ENCODE results near the gene HAVCR2. TPM values are rescaled to one million over a fixed set of nuclear protein-coding genes. Genes with fewer than 3 reads are reported as not detected.

HAVCR2 gene
- total and polyA plus RNA-seq, 2 of the 13 experiments (the other 11 are each of a cell fraction or from before 2014, with no cell fraction given) = 0.07 to 0.16 TPM

DNA sequence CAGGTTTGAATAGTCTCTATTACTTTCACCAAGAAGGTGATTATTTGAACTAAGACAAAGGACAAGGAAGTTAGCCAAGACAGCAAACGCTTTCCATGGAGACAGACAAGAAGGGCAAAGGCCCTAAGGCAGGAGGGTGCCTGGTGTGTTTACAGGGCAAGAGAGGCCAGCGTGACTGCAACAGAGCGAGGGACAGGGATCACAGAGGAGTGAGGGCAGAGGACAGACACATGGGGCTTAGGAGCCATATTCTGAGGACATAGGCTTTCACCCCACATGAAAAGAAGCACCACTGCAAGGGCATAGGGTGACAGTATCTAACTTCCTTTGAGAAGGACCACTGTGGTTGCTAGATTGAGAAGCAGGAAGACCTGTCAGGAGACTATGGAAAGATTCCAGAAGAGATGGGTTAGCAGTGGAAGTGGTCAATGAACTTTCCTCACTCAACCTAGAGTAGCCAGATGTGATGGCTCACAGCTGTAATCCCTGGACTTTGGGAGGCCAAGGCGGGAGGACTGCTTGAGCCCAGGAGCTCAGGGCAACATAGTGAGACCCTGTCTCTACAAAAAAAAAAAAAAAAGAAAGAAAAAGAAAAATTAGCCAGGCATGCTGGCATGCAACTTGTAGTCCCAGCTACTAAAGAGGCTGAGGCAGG lies 44.9 kb downstream of the HAVCR2 start (continued):
- no peak for TF ChIP-seq ZBTB40 (IDR thresholded peaks at IDR 0.05)
- no peak for TF ChIP-seq ZBTB40 (CRISPR knock-in tag; IDR thresholded peaks at IDR 0.05)
- TF ChIP-seq SOX5 (CRISPR knock-in tag; IDR thresholded peaks at IDR 0.05; ENCODE audit: borderline replicate concordance) = no peak
- no peak for TF ChIP-seq ZNF788 (CRISPR knock-in tag; IDR thresholded peaks at IDR 0.05; ENCODE audit: borderline replicate concordance)
- TF ChIP-seq ZBTB8A (CRISPR knock-in tag; IDR thresholded peaks at IDR 0.05; ENCODE audit: borderline replicate concordance, low read depth) = no peak
- TF ChIP-seq ZNF496 (CRISPR knock-in tag; IDR thresholded peaks at IDR 0.05; ENCODE audit: insufficient replicate concordance) = no peak
- TF ChIP-seq NFIB (CRISPR knock-in tag; IDR thresholded peaks at IDR 0.05; ENCODE audit: borderline replicate concordance) = no peak
- no peak for TF ChIP-seq ZNF879 (CRISPR knock-in tag; IDR thresholded peaks at IDR 0.05)
- no peak for TF ChIP-seq NRL (CRISPR knock-in tag; IDR thresholded peaks at IDR 0.05; ENCODE audit: borderline replicate concordance)
- TF ChIP-seq ZNF33B (CRISPR knock-in tag; IDR thresholded peaks at IDR 0.05) = no peak
- peak; percentile 41; the same call in 1 of the 2 replicates for TF ChIP-seq ZBTB38 (CRISPR knock-in tag; IDR thresholded peaks at IDR 0.05)
- TF ChIP-seq, protein P1, sequence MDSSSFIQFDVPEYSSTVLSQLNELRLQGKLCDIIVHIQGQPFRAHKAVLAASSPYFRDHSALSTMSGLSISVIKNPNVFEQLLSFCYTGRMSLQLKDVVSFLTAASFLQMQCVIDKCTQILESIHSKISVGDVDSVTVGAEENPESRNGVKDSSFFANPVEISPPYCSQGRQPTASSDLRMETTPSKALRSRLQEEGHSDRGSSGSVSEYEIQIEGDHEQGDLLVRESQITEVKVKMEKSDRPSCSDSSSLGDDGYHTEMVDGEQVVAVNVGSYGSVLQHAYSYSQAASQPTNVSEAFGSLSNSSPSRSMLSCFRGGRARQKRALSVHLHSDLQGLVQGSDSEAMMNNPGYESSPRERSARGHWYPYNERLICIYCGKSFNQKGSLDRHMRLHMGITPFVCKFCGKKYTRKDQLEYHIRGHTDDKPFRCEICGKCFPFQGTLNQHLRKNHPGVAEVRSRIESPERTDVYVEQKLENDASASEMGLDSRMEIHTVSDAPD (CRISPR knock-in tag; IDR thresholded peaks at IDR 0.05) = no peak
- no peak for TF ChIP-seq JUN (CRISPR knock-in tag; IDR thresholded peaks at IDR 0.05)
- 0 out of 2 replicates have a peak, but pooled peaks have one; percentile 38 for TF ChIP-seq RXRB (CRISPR knock-in tag; IDR thresholded peaks at IDR 0.05; ENCODE audit: borderline replicate concordance)
- TF ChIP-seq ATAD3A (CRISPR knock-in tag; IDR thresholded peaks at IDR 0.05) = no peak
- peak; percentile 67; the same call in 1 of the 2 replicates for TF ChIP-seq ZNF292 (CRISPR knock-in tag; IDR thresholded peaks at IDR 0.05; ENCODE audit: borderline replicate concordance, low read depth)
- TF ChIP-seq ZNF260 (CRISPR knock-in tag; IDR thresholded peaks at IDR 0.05; ENCODE audit: borderline replicate concordance, low read depth) = no peak
- TF ChIP-seq HOXA7 (CRISPR knock-in tag; IDR thresholded peaks at IDR 0.05) = no peak
- no peak for TF ChIP-seq SNAPC5 (CRISPR knock-in tag; IDR thresholded peaks at IDR 0.05; ENCODE audit: borderline replicate concordance)

Data from HepG2 (cell line).